ENCODE measurements around the gene SPOCK2.
"Not testable (repeated sequence)": the region's sequence is repeated elsewhere in the genome, so short reads cannot be mapped to it uniquely, and the experiment has no call there.

The SPOCK2 gene

GRCh38 chr10:72108830-72109635 is 20.7 kb upstream of the SPOCK2 start:
- in situ Hi-C loops (cut with MboI; ENCODE audit: low pct_unique_long_range_greater_than_20kb, low sequenced_read_pairs, unreplicated experiment), result no loop called here
- DNase-seq (ENCODE audit: low spot score), result no peak
- TF ChIP-seq CTCF (IDR thresholded peaks at IDR 0.05; ENCODE audit: extremely low read depth, insufficient read depth, missing control alignments), result no peak

DNA sequence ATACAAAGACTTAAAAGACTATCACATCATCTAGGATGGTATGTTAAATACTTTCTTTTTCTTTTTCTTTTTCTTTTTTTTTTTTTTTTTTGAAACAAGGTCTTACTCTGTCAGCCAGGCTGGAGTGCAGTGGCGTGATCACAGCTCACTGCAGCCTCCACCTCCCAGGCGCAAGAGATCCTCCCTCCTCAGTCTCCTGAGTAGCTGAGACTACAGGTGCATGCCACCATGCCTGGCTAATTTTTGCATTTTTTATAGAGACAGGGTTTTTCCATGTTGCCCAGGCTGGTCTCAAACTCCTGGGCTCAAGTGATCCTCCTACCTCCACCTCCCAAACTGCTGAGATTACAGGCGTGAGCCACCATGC is 19.6 kb upstream of the SPOCK2 start:
- in situ Hi-C loops (cut with MboI; ENCODE audit: low pct_unique_long_range_greater_than_20kb, low sequenced_read_pairs, unreplicated experiment); DNase-seq (ENCODE audit: low spot score): not testable (repeated sequence)

- no peak for DNase-seq (ENCODE audit: low spot score)
- no peak for TF ChIP-seq CTCF (IDR thresholded peaks at IDR 0.05; ENCODE audit: extremely low read depth, insufficient read depth, missing control alignments)
- in situ Hi-C loops (cut with MboI; ENCODE audit: low pct_unique_long_range_greater_than_20kb, low sequenced_read_pairs, unreplicated experiment), result no loop called here
These were observed 19.1 kb upstream of the SPOCK2 start for GRCh38 chr10:72107325-72108003.

DNA sequence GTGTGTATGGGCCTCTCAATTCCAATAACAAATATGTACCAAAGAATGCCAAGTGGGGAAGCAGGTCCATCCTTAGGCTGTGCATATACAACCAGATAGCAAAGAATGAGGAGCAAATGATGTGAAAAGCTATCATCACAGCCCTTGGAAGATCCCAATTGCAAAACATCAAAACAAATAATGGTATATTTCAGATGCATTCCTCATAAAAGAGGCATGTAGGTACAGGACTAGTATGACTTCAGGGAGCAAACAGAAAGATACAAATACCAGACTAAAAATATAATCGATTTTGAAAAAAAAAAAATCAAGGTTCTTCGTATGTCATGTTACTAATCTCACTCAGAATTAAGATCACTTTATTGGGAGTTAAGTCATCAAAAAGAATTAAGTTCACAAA is 18.5 kb upstream of the SPOCK2 start:
- no peak for TF ChIP-seq CTCF (IDR thresholded peaks at IDR 0.05; ENCODE audit: extremely low read depth, insufficient read depth, missing control alignments)
- in situ Hi-C loops (cut with MboI; ENCODE audit: low pct_unique_long_range_greater_than_20kb, low sequenced_read_pairs, unreplicated experiment), result no loop called here
- no peak for DNase-seq (ENCODE audit: low spot score)

GRCh38 chr10:72106154-72106849 is 18.0 kb upstream of the SPOCK2 start:
- no peak for DNase-seq (ENCODE audit: low spot score)
- in situ Hi-C loops (cut with MboI; ENCODE audit: low pct_unique_long_range_greater_than_20kb, low sequenced_read_pairs, unreplicated experiment), result no loop called here
- TF ChIP-seq CTCF (IDR thresholded peaks at IDR 0.05; ENCODE audit: extremely low read depth, insufficient read depth, missing control alignments), result no peak

DNA sequence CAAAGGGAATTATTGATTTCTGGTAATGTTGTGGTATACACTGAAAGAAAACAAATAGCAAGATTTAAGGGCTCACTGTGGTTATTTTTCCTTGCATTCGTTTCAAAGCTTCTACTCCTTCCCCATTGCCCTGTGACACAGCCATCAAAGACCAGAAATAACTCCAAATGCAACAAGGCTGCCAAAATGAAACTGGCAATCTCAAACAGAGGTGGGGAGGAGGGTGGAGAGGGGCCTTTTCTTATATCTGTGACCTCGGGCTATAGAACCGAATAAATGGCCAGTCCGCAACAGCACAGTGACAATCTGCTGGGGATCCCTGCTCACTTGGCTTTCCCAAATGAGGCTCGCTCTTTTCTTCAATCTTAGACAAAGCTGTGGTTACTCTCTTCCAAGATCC is 17.4 kb upstream of the SPOCK2 start:
- in situ Hi-C loops (cut with MboI; ENCODE audit: low pct_unique_long_range_greater_than_20kb, low sequenced_read_pairs, unreplicated experiment), result no loop called here
- DNase-seq (ENCODE audit: low spot score), result no peak

More for the DNA sequence above, 17.4 kb upstream of the SPOCK2 start:
- no peak for TF ChIP-seq CTCF (IDR thresholded peaks at IDR 0.05; ENCODE audit: extremely low read depth, insufficient read depth, missing control alignments)

Data from GM13977 (cell line).